Esophagus muscularis mucosa (tissue), 4 donors: ENCODE results near the gene GRPR. TPM values are rescaled to one million over a fixed set of nuclear protein-coding genes. Genes with fewer than 3 reads are reported as not detected.
"Not testable (repeated sequence)": the region's sequence is repeated elsewhere in the genome, so short reads cannot be mapped to it uniquely, and the experiment has no call there.

Source experiments
- DNase-seq: peaks from one replicate; pipeline ENCODE4 v3.0.0-alpha.2; 2017; ENCODE audit errors: extremely low spot score
- H3K27ac ChIP-seq, 4 donors: fragments of 200-600 bp; sonication (generic); replicated peaks in 1 of 4; 1 replicate in 3 of 4; 2 replicates in 1 of 4; pipeline ENCODE4 v1.5.1; 2016 to 2019; ENCODE audit warnings: mild to moderate bottlenecking in 1 of 4
- H3K27me3 ChIP-seq, 4 donors: fragments of 200-600 bp; sonication (generic); one replicate each; pipeline versions ENCODE4 v1.5.1 to v1.6.0; 2016 to 2019
- H3K36me3 ChIP-seq, 4 donors: fragments of 200-600 bp; sonication (generic); one replicate each; pipeline ENCODE4 v1.5.1; 2016 to 2019
- H3K4me1 ChIP-seq, 4 donors: fragments of 200-600 bp; sonication (generic); one replicate each; pipeline ENCODE4 v1.5.1; 2016 to 2019
- H3K4me3 ChIP-seq, 4 donors: fragments of 200-600 bp; sonication (generic); 1 replicate in 2 of 4; 2 replicates in 2 of 4; pipeline ENCODE4 v1.5.1; 2016 to 2019; ENCODE audit warnings: mild to moderate bottlenecking in 4 of 4, moderate library complexity in 1 of 4
- H3K9me3 ChIP-seq, 4 donors: fragments of 200-600 bp; sonication (generic); 1 replicate in 3 of 4; 2 replicates in 1 of 4; pipeline ENCODE4 v1.5.1; 2016 to 2019
- CTCF ChIP-seq, 3 experiments: fragments of 200-600 bp in 2 of 3; fragments of 450-650 bp in 1 of 3; sonication (generic) in 2 of 3; IDR thresholded peaks; one replicate each; pipeline ENCODE4 v1.5.1; 2017 to 2019; ENCODE audit warnings: antibody characterized with exemption in 3 of 3, mild to moderate bottlenecking in 2 of 3, moderate library complexity in 1 of 3
- EP300 ChIP-seq: sonication (generic); formaldehyde crosslinking; IDR thresholded peaks from one replicate; pipeline ENCODE4 v1.6.1; 2017; ENCODE audit warnings: antibody characterized with exemption
- POLR2A ChIP-seq: fragments of 450-650 bp; IDR thresholded peaks from one replicate; pipeline ENCODE4 v1.6.1; 2017; ENCODE audit warnings: antibody characterized with exemption, moderate library complexity, mild to moderate bottlenecking, low read depth
- POLR2AphosphoS5 ChIP-seq, 2 donors: sonication (generic); formaldehyde crosslinking; IDR thresholded peaks; one replicate each; pipeline ENCODE4 v1.6.1; 2017; ENCODE audit warnings: antibody characterized with exemption in 2 of 2
- WGBS: methylation state at CpG from one replicate; pipeline ENCODE4 v1.1.5; 2018; 5-methylcytosine and 5-hydroxymethylcytosine counted together
- intact Hi-C: fragments of 100-400 bp; cut with DNase I; formaldehyde crosslinking; loops from one replicate; pipeline ENCODE4 v1.15.1; 2023
- total RNA-seq, 4 donors: library from RNA; depleted of rRNA; stranded (reverse); fragments of >200 nt; gene quantifications; one replicate each; pipeline versions ENCODE4 v1.1.0 to v1.2.1, GENCODE V29; 2016

GRPR gene
- total RNA-seq, 4 donors from 2014 or later, result 7.8 to 15.0 (median 12.4) TPM

DNA sequence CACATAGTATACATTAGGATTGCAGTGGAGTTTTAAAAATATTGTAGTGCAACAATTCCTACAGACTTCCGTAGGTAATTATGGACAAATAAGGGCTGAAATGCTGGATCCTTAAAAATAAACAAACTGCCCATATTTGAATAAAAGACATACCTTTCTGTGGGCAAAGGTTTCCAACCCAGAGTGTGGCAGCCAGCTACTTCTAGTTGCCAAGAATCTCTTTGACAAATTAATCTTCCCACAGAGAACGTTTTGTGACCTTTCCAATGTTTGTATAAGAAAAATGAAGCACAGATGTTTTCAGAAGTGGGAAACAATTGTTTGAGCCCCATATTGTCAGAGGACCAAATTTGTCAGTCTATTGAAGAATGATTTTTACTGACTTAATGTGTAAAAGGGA is 21.1 kb downstream of the GRPR start:
- intact Hi-C loops, result no loop called here
- H3K4me3 ChIP-seq, result no peak overlapping the region
- H3K27ac ChIP-seq, result peak overlapping the region; percentile 40 to 77 (median 51)
- H3K9me3 ChIP-seq, result no peaks in the 10 kb centered on the region
- H3K27me3 ChIP-seq, result no peaks in the 10 kb centered on the region
- 43% methylated on average over 2 of the region's 2 CpGs for WGBS
- no peak for DNase-seq
- TF ChIP-seq POLR2AphosphoS5 (IDR thresholded peaks at IDR 0.05) (no peak), CTCF (IDR thresholded peaks at IDR 0.05) (no peak), EP300 (no peak), POLR2A (no peak)
- no peaks in the 10 kb centered on the region for H3K36me3 ChIP-seq
- H3K4me1 ChIP-seq, result peaks cover 0 to 33% (median 4%) of the 10 kb centered on the region in 4 donors

GRCh38 chrX:16145093-16145492 is 21.7 kb downstream of the GRPR start:
- H3K27me3 ChIP-seq, DNase-seq, H3K4me3 ChIP-seq, H3K36me3 ChIP-seq, H3K9me3 ChIP-seq, intact Hi-C loops: not testable (repeated sequence)
- WGBS, result 53% methylated on average over 1 of the region's 1 CpG
- Histone ChIP-seq H3K4me1 (peaks cover 0 to 28% (median 2%) of the 10 kb centered on the region in 4 donors), H3K27ac (peak overlapping the region; percentile 9 to 77 (median 51))

- DNase-seq, result no peak
- TF ChIP-seq EP300, result no peak
- no peak for TF ChIP-seq POLR2A
These were observed 22.3 kb downstream of the GRPR start for GRCh38 chrX:16145656-16146055.

GRCh38 chrX:16148896-16149295 is 25.5 kb downstream of the GRPR start:
- Histone ChIP-seq H3K27ac (no peak overlapping the region), H3K4me1 (peaks cover 0 to 4% (median 0%) of the 10 kb centered on the region in 4 donors), H3K27me3 (no peaks in the 10 kb centered on the region), H3K9me3 (no peaks in the 10 kb centered on the region), H3K36me3 (no peaks in the 10 kb centered on the region), H3K4me3 (no peak overlapping the region)
- WGBS, result 92% methylated on average over 3 of the region's 3 CpGs
- intact Hi-C loops, result no loop called here
- TF ChIP-seq CTCF (IDR thresholded peaks at IDR 0.05) (no peak), POLR2A (no peak), EP300 (no peak), POLR2AphosphoS5 (IDR thresholded peaks at IDR 0.05) (no peak)
- no peak for DNase-seq

More at GRCh38 chrX:16145656-16146055, 22.3 kb downstream of the GRPR start:
- no peaks in the 10 kb centered on the region for H3K27me3 ChIP-seq
- no peaks in the 10 kb centered on the region for H3K36me3 ChIP-seq
- H3K4me1 ChIP-seq, result peaks cover 0 to 22% (median 2%) of the 10 kb centered on the region in 4 donors
- H3K27ac ChIP-seq, result no peak overlapping the region
- intact Hi-C loops, result no loop called here
- H3K9me3 ChIP-seq, result no peaks in the 10 kb centered on the region
- no peak overlapping the region for H3K4me3 ChIP-seq

GRCh38 chrX:16155581-16156096 is 32.3 kb downstream of the GRPR start:
- no peak overlapping the region for H3K27ac ChIP-seq
- no peaks in the 10 kb centered on the region for H3K27me3 ChIP-seq
- no peak for DNase-seq
- no peak for TF ChIP-seq POLR2A
- TF ChIP-seq CTCF (IDR thresholded peaks at IDR 0.05), result no peak
- TF ChIP-seq EP300, result no peak
- no peak for TF ChIP-seq POLR2AphosphoS5 (IDR thresholded peaks at IDR 0.05)
- WGBS, result 57% methylated on average over 5 of the region's 5 CpGs
- intact Hi-C loops, result no loop called here
- H3K36me3 ChIP-seq, result no peaks in the 10 kb centered on the region
- H3K9me3 ChIP-seq, result no peaks in the 10 kb centered on the region
- H3K4me3 ChIP-seq, result no peak overlapping the region
- H3K4me1 ChIP-seq, result peaks cover 0 to 7% (median 0%) of the 10 kb centered on the region in 4 donors

DNA sequence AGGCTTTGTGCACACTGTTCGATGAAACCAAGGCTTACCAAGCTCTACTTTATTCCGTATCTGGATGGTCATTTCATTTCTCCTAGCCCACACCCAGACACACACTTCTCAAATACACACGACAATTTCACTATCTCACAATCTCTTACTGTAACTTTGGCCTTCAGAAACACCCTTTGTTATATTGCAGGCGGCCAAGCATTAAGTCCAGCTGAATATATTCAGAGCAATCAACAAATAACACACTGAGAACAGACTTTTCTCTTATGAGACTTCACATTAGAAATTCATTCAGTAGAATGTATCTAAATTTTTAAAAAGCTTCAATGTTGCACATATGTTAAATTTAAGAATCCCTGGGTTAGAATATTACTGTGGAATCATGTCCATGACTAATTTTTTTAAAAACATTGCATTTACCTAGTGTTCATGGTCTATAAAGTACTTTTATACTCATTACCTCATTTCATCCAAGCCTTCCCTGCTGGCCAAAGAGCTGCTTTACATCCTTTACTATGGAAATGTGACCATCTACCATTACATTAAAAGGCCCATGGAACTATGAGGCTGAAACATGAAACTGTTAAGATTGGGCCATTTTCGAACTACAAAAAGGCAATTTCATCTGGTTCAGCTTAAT is 33.4 kb downstream of the GRPR start:
- WGBS, result 89% methylated on average over 5 of the region's 5 CpGs
- Histone ChIP-seq H3K36me3 (no peaks in the 10 kb centered on the region), H3K4me1 (peaks cover 0 to 15% (median 0%) of the 10 kb centered on the region in 4 donors), H3K4me3 (no peak overlapping the region), H3K9me3 (no peaks in the 10 kb centered on the region), H3K27me3 (no peaks in the 10 kb centered on the region), H3K27ac (no peak overlapping the region)
- intact Hi-C loops, result no loop called here
- DNase-seq, result no peak
- TF ChIP-seq CTCF (IDR thresholded peaks at IDR 0.05) (no peak), EP300 (no peak), POLR2A (no peak), POLR2AphosphoS5 (IDR thresholded peaks at IDR 0.05) (no peak)
